SK-N-SH treated with all-trans-retinoic acid at 6 μM for 48 hours (cell line): ENCODE results near the gene CNN2.

ENCODE experiments used
- ARNTL ChIP-seq: fragments of 450-650 bp; formaldehyde crosslinking; IDR thresholded peaks from 2 replicates; pipeline ENCODE4 v1.5.0; 2020; ENCODE audit warnings: low read depth, mild to moderate bottlenecking, moderate library complexity, borderline replicate concordance
- CSDC2 ChIP-seq: fragments of 250-450 bp; sonication (Bioruptor Pico); IDR thresholded peaks from 2 replicates; pipeline ENCODE4 v1.5.0; 2020; ENCODE audit warnings: mild to moderate bottlenecking, moderate library complexity
- CSRNP3 ChIP-seq: fragments of 250-450 bp; sonication (Bioruptor Pico); IDR thresholded peaks from 2 replicates; pipeline ENCODE4 v1.5.1; 2021; ENCODE audit warnings: mild to moderate bottlenecking, moderate library complexity
- ESRRG ChIP-seq: fragments of 250-450 bp; sonication (Bioruptor Pico); IDR thresholded peaks from 2 replicates; pipeline ENCODE4 v1.6.1; 2021; ENCODE audit warnings: mild to moderate bottlenecking
- OSR1 ChIP-seq: fragments of 250-450 bp; sonication (Bioruptor Pico); IDR thresholded peaks from 2 replicates; pipeline ENCODE4 v1.8.0; 2022; ENCODE audit warnings: moderate library complexity, mild to moderate bottlenecking, inconsistent platforms
- PATZ1 ChIP-seq: fragments of 250-450 bp; sonication (Bioruptor Pico); IDR thresholded peaks from 2 replicates; pipeline ENCODE4 v1.8.0; 2020; ENCODE audit warnings: mild to moderate bottlenecking, moderate library complexity, borderline replicate concordance
- PPARA ChIP-seq: fragments of 250-450 bp; sonication (Bioruptor Pico); IDR thresholded peaks from 2 replicates; pipeline ENCODE4 v1.5.0; 2020; ENCODE audit warnings: mild to moderate bottlenecking, borderline replicate concordance
- SNAI2 ChIP-seq: fragments of 250-450 bp; sonication (Bioruptor Pico); IDR thresholded peaks from 2 replicates; pipeline ENCODE4 v1.5.0; 2020; ENCODE audit warnings: mild to moderate bottlenecking, moderate library complexity
- TOX ChIP-seq: fragments of 250-450 bp; sonication (Bioruptor Pico); IDR thresholded peaks from 2 replicates; pipeline ENCODE4 v1.8.0; 2021; ENCODE audit warnings: mild to moderate bottlenecking, moderate library complexity, borderline replicate concordance
- ZC3H10 ChIP-seq: fragments of 250-450 bp; sonication (Bioruptor Pico); IDR thresholded peaks from 2 replicates; pipeline ENCODE4 v1.5.1; 2021; ENCODE audit warnings: mild to moderate bottlenecking, moderate library complexity
- ZNF565 ChIP-seq: fragments of 450-650 bp; formaldehyde crosslinking; conservative IDR thresholded peaks from 2 replicates; pipeline ENCODE4 v1.5.0; 2020; ENCODE audit warnings: low read depth, mild to moderate bottlenecking, moderate library complexity
- ZNF8 ChIP-seq: fragments of 450-650 bp; formaldehyde crosslinking; IDR thresholded peaks from 2 replicates; pipeline ENCODE4 v1.5.0; 2020; ENCODE audit warnings: mild to moderate bottlenecking, moderate library complexity

- TF ChIP-seq ZNF8 (CRISPR knock-in tag) = no peak
- TF ChIP-seq ZNF565 (CRISPR knock-in tag) = no peak
- TF ChIP-seq OSR1 (CRISPR knock-in tag) = no peak
- no peak for TF ChIP-seq PATZ1 (CRISPR knock-in tag)
- no peak for TF ChIP-seq CSDC2 (CRISPR knock-in tag)
- TF ChIP-seq SNAI2 = no peak
- TF ChIP-seq TOX (CRISPR knock-in tag) = no peak
- no peak for TF ChIP-seq PPARA
- TF ChIP-seq ZC3H10 (CRISPR knock-in tag) = no peak
- TF ChIP-seq ARNTL (CRISPR knock-in tag) = no peak
- no peak for TF ChIP-seq CSRNP3
- TF ChIP-seq ESRRG (CRISPR knock-in tag) = no peak
Observed at GRCh38 chr19:990119-990571, 36.3 kb upstream of the CNN2 start.
